Endometrium (tissue), 2 donors: Measurements from ENCODE around the gene ARHGAP5.
"Not testable (repeated sequence)": the region's sequence is repeated elsewhere in the genome, so short reads cannot be mapped to it uniquely, and the experiment has no call there.

Source experiments
- FAIRE-seq: peaks from 2 replicates; lab custom pipeline; 2012; peaks lifted over from hg19 to GRCh38; lab: Jason Lieb, UNC
- donor health status: control.
- donor health status: control.

ARHGAP5 gene

DNA sequence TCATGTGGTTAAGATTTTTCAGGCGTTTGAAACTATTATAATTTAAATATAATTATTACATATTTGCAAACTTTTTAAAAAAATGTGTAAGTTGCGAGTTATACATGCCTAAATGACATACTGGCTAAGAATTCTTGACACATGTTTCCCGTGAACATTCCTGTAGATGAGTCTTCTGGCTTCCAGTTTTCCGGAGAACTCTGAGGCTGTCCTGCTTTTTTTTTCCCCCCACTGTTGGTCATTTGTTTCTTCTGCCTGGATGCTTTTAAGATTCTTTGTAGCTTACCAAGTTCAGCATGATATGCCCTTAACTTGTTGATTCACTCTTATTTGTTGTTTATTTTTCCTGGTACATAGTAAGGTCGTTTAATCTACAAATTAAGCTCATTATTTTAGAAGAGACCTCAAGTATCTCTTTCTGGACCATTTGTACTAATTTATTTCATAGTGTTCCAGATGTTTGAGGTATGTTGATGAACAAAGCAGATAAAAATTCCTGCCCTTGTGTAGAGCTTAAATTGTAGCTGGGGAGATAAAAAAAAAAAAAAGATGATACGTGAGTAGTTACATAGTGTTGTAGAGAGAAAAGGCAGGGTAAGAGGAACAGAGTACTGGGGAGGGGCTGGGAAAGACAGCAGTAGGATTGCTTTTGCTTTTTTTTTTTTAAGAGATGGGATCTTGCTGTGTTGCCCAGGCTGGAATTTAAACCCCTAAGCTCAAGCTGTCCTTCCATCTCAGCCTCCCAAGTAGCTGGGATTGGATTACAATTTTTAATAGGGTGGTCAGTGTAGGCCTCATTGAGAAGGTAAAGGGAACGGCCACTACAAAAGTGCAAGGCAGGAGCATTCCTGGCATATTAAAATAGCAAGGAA, 32.8 kb downstream of the ARHGAP5 start:
- peak; percentile 48 for FAIRE-seq

DNA sequence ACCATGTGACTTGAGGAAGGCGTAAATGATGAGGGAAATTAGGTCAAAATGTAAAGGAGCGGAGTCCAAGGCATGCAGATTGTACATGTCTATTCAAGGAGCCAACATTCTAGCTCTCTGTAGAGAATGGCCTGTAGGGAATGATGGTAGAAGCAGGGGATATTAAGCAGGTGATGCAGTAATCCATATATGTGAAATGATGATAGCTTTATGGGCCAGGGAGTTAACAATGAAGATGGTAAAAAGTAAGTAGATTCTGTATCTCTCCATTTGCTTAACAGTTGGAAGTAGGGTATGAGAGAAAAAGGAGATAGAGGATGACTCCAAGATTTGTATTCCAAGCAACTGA, 33.4 kb downstream of the ARHGAP5 start:
- no peak for FAIRE-seq

DNA sequence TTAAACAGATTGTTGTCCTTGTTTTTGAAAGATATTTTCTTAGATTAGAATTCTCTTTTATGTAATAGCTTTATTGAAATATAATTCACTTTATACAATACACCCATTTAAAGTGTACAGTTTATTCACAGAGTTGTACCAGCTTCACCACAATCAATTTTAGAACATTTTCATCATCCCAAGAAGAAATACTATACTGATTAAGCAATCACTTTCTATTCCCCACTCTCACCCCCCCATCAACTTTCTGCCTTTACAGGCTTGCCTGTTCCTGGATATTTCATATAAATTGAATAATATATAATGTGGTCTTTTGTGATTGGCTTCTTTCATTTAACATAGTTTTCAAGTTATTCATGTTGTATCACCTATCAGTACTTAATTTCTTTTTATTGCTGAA, 44.4 kb downstream of the ARHGAP5 start:
- FAIRE-seq: no peak

DNA sequence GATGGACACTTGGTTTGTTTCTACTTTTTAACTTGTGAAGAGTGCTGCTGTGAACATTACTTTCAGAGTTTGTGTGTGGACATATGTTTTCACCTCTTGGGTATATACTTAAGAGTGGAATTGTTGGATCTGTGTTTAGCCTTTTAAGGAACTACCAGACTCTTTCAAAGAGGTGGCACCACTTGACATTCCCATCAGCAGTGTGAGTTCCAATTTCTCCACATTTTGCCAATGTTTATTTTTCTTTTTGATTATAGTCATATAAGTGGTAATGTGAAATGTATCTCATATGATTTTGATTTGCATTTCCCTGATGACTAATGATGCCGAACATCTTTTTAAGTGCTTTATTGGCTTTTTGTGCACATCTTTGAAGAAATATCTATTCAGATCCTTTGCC, 44.8 kb downstream of the ARHGAP5 start:
- no peak for FAIRE-seq

DNA sequence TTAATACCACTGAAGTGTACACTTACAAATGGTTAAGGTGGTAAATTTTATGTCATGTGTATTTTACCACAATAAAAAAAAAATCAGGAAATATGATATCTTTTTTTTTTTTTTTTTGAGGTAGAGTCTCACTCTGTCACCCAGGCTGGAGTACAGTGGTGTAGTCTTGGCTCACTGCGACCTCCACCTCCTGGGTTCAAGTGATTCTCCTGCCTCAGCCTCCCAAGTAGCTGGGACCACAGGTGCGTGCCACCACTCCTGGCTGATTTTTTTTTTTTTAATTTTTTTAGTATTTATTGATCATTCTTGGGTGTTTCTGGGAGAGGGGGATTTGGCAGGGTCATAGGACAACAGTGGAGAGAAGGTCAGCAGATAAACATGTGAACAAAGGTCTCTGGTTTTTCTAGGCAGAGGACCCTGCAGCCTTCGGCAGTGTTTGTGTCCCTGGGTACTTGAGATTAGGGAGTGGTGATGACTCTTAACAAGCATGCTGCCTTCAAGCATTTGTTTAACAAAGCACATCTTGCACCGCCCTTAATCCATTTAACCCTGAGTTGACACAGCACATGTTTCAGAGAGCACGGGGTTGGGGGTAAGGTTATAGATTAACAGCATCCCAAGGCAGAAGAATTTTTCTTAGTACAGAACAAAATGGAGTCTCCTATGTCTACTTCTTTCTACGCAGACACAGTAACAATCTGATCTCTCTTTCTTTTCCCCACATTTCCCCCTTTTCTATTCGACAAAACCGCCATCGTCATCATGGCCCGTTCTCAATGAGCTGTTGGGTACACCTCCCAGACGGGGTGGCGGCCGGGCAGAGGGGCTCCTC, 50.0 kb downstream of the ARHGAP5 start:
- not testable (repeated sequence) for FAIRE-seq

DNA sequence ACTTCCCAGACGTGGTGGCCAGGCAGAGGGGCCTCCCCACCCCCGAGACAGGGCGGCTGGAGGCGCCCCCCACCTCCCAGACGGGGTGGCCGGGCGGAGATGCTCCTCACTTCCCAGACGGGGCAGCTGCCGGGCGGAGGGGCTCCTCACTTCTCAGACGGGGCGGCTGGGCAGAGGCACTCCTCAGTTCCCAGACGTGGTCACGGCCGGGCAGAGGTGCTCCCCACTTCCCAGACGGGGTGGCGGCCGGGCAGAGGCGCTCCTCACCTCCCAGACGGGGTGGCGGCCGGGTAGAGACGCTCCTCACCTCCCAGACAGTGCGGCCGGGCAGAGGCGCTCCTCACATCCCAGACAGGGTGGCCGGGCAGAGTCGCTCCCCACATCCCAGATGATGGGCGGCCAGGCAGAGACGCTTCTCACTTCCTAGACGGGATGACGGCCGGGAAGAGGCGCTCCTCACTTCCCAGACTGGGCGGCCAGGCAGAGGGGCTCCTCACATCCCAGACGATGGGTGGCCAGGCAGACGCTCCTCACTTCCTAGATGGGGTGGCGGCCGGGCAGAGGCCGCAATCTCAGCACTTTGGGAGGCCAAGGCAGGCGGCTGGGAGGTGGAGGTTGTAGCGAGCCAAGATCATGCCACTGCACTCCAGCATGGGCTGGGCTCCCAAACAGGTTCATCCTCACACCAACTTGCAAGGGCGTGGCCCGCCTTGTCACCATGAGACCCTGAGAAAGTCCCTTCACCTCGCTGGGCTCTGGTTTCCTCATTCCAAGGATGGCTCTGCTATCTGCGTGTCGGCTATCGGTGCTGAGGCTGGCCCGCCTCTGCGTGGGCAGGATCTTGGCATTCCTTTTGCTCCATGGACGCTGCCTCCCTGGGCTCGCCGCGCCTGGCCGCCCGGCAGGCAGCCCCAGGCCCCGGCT, 50.9 kb downstream of the ARHGAP5 start:
- not testable (repeated sequence) for FAIRE-seq

DNA sequence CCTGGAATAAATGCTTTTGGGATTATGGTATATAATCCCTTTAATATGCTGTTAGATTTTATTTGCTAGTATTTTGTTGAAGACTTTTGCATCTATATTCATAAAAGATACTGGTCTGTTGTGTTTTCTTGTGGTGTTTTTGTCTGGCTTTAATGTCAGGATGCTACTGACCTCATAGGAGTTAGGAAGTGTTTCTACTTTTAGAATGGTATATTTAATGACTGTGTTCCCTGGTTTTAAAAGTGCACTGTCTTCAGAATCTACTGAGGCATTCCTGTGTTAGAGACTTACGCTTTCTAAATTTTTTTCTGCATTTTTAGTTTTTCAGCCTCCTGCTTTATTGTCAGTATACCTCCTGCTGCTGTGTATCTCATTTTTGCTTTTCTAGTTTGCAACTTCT, 51.6 kb downstream of the ARHGAP5 start:
- FAIRE-seq: no peak

DNA sequence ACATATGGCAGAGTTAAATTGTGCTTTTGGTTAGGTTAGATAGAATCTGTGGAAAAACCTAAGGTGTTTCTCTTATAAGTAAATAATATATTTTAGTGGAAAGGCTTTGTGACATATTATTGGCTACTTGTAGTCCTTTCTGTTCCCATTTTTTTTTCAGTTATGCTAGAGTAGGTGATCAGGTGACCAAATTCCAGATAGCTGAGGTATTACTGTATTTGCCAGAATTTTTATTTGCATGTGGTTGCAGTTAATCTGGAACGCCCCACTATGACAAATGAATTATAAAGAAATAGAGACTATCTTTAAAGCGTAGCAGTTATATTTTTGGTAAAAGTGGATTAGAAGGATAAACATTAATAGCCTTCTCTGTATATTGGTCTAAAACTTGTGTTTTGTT, 52.0 kb downstream of the ARHGAP5 start:
- FAIRE-seq: no peak

DNA sequence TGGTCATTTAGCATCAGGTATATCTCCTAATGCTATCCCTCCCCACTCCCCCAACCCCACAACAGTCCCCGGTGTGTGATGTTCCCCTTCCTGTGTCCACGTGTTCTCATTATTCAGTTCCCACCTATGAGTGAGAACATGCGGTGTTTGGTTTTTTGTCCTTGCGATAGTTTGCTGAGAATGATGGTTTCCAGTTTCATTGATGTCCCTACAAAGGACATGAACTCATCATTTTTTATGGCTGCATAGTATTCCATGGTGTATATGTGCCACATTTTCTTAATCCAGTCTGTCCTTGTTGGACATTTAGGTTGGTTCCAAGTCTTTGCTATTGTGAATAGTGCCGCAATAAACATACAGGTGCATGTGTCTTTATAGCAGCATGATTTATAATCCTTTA, 54.6 kb downstream of the ARHGAP5 start:
- FAIRE-seq: not testable (repeated sequence)

DNA sequence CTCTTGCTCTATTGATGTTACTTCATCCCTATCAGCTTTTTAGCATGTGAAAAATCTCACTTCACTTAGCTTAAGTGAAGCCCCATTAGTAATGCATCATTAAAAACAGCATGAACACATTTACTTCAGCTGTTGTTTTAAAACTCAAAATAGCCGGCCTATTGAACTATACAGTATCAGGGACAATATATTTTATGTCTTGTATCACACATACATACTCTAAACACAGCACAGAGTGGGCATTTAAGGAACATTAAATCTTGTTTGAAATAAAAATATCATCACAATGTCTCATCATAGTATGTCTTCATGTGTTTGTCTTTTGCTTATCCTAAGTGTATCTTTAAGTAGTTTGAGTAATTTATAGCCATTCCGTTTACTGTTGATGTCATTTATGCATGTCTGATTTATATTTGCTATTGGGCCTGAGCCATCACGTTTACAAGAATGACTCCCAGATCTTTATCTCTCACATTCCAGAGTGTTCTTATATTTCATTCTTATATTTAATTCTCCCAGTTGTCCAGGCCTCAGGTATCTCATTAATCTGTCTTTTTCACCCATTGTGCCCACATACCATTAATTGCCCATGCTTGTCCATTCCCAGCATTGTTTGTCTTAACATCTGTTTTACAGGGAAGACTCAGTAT, 57.5 kb downstream of the ARHGAP5 start:
- FAIRE-seq: no peak

DNA sequence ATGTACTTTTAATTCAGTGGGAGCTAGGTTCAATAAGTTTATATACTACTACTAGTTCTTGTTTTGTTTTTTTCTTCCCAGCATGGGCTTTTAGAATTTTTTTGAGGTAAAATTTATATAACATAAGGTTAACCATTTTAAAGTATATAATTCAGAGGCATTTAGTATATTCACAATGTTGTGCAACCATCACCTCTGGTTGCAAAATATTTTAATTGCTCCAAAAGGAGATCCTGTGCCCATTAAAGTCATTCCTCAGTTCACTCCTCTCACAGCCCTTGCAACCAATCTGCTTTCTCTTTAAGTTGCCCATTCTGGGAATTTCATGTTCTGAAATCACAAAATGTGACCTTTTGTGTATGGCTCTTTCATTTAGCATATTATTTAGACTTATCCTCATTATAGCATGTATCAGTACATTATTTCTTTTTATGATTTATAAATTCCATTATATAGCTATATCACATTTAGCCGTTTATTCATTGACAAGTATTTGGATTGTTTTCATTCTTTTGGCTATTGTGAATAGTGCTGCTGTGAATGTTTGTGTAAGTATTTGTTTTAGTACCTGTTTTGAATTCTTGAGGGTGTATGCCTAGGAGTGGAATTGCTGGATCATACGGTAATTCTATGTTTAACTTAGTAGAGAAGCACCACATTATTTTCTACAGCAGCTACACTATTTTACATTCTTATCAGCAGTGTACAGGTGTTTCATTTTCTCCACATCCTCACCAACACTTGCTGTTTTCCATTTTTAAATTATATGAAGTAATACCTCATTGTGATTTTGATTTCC, 59.1 kb downstream of the ARHGAP5 start:
- no peak for FAIRE-seq

DNA sequence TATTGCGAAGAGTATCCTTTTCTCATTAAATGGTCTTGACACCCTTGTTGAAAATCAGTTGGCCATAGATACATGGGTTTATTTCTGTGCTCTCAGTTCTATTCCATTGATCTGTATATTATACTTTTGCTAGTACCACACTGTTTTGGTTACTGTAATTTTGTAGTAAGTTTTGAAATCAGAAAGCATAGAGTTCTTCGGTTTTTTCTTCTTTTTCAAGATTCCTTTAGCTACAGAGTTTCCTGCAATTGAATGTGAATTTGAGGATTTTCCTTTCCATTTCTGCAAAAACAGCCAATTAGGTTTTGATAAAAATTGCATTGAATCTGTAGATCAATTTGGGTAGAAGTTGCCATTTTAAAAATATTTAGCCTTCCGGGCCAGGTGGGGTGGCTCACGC, 60.2 kb downstream of the ARHGAP5 start:
- FAIRE-seq: no peak

DNA sequence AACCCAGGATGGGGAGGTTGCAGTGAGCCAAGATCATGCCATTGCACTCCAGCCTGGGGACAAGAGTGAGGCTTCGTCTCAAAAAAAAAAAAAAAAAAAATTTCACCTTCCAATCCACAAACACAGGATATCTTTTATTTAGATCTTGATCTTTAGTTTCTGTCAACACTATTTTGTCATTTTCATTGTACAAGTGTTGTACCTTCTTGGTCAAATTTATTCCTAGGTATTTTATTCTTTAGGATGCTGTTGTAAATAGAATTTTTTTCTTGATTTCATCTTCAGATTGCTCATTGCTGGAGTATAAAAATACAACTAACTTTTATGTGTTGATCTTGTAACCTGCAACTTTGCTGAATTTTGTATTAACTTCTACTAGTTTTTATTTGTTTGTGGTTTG, 60.8 kb downstream of the ARHGAP5 start:
- no peak for FAIRE-seq

DNA sequence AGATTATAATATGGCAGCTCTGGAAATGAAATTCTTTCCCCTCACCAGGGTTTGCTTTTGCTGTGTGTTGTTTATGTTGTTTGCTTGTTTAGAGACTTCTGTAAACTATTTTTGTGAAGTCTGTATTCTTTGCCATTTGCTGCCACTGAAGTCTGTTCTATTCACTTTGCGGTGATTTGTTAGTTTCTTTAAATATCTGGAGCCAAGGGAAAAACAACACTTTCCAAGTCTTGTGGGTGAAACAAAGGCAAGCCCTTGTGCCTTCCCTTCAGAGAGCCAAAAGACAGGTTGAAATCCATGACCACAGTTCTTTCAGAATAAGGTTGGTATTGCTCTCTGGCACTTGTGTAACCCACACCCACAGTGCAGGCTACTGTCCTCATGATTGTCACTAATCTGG, 65.2 kb downstream of the ARHGAP5 start:
- no peak for FAIRE-seq

DNA sequence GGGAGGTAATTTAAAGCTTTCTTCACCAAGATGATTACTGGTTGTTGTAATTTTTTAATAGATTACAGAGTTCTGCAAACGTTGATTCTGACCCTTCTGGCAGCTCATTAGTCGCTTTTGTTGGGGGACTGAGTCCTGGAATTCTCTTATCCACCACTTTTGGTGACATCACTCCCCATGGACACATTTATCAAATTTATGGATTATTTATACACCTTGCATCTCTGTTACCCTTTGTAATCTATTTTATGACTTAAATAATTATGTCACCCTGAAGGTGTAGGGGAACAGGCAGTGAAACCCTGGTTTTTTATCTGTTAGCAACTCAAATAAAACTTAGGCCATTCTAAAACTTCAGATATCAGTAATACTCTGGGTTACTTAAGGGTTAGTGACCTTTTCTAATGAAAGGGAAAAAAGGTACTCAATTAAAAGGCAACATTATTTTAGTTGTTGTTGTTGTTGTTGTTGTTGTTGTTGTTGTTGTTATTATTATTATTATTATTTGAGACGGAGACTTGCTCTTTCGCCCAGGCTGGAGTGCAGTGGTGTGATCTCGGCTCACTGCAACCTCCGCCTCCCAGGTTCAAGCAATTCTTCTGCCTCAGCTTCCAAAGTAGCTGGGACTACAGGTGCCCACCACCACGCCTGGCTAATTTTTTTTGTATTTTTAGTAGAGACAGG, 65.8 kb downstream of the ARHGAP5 start:
- no peak for FAIRE-seq

DNA sequence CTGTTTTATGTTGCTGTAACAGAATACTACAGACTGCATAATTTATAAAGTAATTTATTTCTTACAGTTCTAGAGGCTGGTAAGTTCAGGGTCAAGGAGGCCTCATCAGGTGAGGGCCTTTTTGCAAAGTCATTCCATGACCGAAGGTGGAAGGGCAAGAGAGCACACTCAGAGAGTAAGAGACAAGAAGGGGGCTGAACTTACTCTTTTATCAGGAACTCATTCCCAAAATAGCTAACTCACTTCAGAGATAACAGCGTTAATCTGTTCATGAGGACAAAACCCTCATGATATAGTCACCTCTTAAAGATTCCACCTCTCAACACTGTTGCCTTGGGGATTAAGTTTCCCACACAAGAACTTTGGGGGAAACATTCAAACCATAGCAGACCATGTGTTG, 73.3 kb downstream of the ARHGAP5 start:
- no peak for FAIRE-seq

DNA sequence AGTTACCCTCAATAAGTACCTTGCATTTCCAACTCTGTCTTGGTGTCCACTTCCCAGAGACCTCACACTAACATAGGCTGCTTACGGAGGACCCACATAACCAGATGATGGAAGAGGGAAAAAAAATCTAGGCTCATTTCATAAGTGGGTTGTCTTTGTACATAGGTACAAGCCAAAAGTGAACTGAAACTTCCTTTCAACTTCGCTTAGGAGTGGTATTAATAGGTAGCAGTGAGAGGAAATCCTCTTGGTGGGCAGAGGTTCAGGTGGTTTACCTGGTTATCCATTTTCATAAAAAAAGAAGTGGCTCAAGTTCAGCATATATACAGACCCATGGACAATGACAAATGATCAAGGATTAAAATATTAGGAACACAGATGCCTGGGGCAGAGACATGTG, 88.9 kb downstream of the ARHGAP5 start:
- FAIRE-seq: no peak

DNA sequence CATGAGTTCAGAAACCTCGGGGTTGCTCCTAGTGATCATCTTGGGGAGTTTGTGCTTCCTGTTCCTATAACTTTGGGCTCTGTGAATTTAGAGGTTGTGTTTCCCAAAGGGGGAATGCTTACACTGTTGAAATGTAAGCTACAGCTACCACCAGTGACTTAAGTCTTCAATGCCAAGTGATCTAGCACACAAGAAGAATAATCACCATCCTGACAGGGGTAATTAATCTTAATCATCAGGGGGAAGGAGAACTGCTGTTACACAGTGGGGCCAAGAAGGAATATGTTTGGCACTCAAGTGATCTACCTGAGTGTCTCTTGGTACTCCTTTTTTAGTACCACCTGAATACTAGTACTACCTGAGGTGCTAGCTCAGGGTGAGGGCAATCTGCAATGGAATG, 89.8 kb downstream of the ARHGAP5 start:
- FAIRE-seq: no peak

DNA sequence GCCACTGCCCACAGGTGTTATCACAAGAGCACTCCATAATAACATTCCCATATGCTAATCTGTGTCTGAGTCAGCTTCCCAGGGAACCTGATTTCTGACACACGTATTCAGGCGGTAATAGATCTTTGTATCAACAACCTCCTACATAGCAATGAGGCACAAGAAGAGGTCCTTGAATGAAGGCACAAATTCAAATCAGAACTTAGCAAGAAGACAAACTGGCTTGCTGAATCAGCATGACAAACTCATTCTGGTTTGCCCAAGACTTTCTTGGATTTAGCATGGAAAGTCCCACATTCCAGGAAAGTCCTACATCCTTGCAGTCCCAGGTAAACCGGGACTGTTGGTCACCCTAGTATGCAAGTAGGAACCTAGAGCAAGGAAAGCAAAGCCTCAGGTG, 90.8 kb downstream of the ARHGAP5 start:
- FAIRE-seq: no peak

DNA sequence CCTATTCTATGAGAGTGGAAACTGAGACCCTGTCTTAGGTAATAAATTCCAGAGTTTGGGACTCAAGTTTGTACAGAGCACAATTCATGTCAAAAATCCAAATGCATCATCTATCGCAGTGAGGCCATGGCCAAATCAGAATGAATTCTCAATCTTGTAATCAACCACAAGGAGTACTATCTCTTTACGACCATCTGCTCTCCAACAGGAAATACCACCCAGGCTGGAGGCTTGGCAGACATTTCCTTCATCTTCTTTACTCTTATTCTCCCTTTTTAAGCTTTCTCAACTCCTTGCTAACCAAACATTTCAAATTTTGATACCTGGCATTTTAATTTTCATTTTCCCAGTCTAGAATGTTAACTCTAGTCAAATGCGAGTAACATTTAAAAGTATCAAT, 92.1 kb downstream of the ARHGAP5 start:
- FAIRE-seq: no peak
